DND-41 (cell line): ENCODE measurements around the gene LRP6.

ENCODE experiments used
- CTCF ChIP-seq: IDR thresholded peaks from 2 replicates; pipeline ENCODE4 v1.5.1; 2012; ENCODE audit warnings: borderline replicate concordance, low read length, moderate library complexity, mild to moderate bottlenecking; ENCODE audit not compliant: poor library complexity, severe bottlenecking; ENCODE audit errors: extremely low read depth
- EZH2 ChIP-seq: IDR thresholded peaks from 3 replicates; pipeline ENCODE4 v1.6.1; 2012; ENCODE audit warnings: borderline replicate concordance, low read depth, mild to moderate bottlenecking, moderate library complexity, low read length, inconsistent platforms; ENCODE audit not compliant: severe bottlenecking

GRCh38 chr12:12221560-12221959 lies 45.3 kb downstream of the LRP6 start:
- no peak for TF ChIP-seq CTCF
- TF ChIP-seq EZH2 = no peak
